ENCODE measurements around the gene FXYD2. TPM values are rescaled to one million over a fixed set of nuclear protein-coding genes. Genes with fewer than 3 reads are reported as not detected.

Gene FXYD2
- total and polyA plus RNA-seq, 2 of the 8 experiments (the other 6 are each of a cell fraction or from before 2014, with no cell fraction given) = 0.89 to 1.1 TPM

DNA sequence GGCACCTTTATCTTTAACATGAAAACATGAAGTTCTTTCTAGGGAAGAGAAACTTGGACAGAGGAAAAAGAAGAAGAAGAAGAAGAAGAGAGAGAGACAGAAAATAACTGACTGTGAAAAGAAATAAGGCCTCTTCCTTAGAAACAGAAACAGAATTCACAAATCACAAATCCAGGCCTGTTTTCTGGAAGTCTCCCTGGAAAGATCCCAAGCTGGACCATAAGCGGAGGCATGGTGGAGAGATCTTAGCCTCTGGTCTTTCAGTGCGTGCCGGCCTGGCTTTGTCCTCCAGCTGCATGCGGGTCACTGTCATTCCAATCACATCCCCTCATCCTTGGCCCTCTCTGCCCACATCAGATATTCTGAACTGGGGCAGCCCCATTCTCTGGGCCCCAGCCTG lies 45.1 kb upstream of the FXYD2 start:
- Histone ChIP-seq H3K27me3 (replicated peaks in 1 of 4; ENCODE audit: control insufficient read depth in 3 of 4, extremely low read depth in 1 of 4, insufficient read depth in 3 of 4, low read length in 3 of 4) (no peaks in the 10 kb centered on the region), H3K9me3 (ENCODE audit: insufficient read depth in 2 of 2, low read depth in 1 of 2, low read length in 1 of 2) (no peaks in the 10 kb centered on the region), H3K14ac (ENCODE audit: insufficient read length) (no peak overlapping the region), H2BK12ac (ENCODE audit: low read depth, low read length) (0 out of 2 replicates have a peak overlapping the region, but pooled peaks have one; percentile 40), H2BK120ac (replicated peaks; ENCODE audit: low read depth, low read length) (no peak overlapping the region), H3K4ac (replicated peaks; ENCODE audit: insufficient read length, low read depth, low read length) (peak overlapping the region; percentile 36), H3K23ac (ENCODE audit: insufficient read length) (no peak overlapping the region), H2BK15ac (ENCODE audit: low read length) (0 out of 2 replicates have a peak overlapping the region, but pooled peaks have one; percentile 73), H2AK5ac (ENCODE audit: low read depth, low read length) (no peak overlapping the region), H3K23me2 (ENCODE audit: low read depth, low read length) (peaks cover 4% of the 10 kb centered on the region; the same call in 1 of the 2 replicates), H2AFZ (ENCODE audit: low read length) (no peak overlapping the region), H3K56ac (replicated peaks; ENCODE audit: insufficient read length, low read depth, low read length) (no peak overlapping the region), H3K4me1 (replicated peaks in 1 of 4; ENCODE audit: control insufficient read depth in 3 of 4, insufficient read depth in 4 of 4, low read length in 3 of 4) (peaks cover 3 to 27% (median 21%) of the 10 kb centered on the region in 4 experiments), H4K91ac (replicated peaks; ENCODE audit: insufficient read length, low read length) (no peak overlapping the region), H3K4me2 (ENCODE audit: insufficient read depth in 1 of 2, low read depth in 2 of 2, low read length in 2 of 2) (0 out of 4 replicates have a peak overlapping the region, but pooled peaks of 1 of the 2 experiments have one; percentile 9), H3K4me3 (ENCODE audit: extremely low read depth in 1 of 4, insufficient read depth in 2 of 4, low read depth in 3 of 4, low read length in 4 of 4) (no peak overlapping the region), H3K36me3 (ENCODE audit: control insufficient read depth in 2 of 4, insufficient read depth in 4 of 4, low read length in 3 of 4) (no peaks in the 10 kb centered on the region), H4K5ac (ENCODE audit: insufficient read length, low read depth, low read length) (no peak overlapping the region), H2BK20ac (ENCODE audit: low read length) (peak overlapping the region; percentile 75; the same call in 1 of the 2 replicates), H3K27ac (ENCODE audit: low read depth, low read length) (no peak overlapping the region), H3K79me1 (ENCODE audit: low read depth, low read length) (peaks cover 11% of the 10 kb centered on the region), H3K9ac (replicated peaks in 1 of 4; ENCODE audit: extremely low read depth in 1 of 4, low read depth in 3 of 4, low read length in 3 of 4) (no peak overlapping the region), H3K79me2 (ENCODE audit: control insufficient read depth in 1 of 2, insufficient read depth in 2 of 2, low read length in 2 of 2) (peaks cover 0 to 48% of the 10 kb centered on the region in 2 experiments; a peak in 2 of 4 replicates), H2BK5ac (ENCODE audit: low read depth, low read length) (0 out of 2 replicates have a peak overlapping the region, but pooled peaks have one; percentile 7), H3K18ac (ENCODE audit: extremely low read depth, low read length) (no peak overlapping the region), H4K20me1 (replicated peaks in 1 of 2; ENCODE audit: control insufficient read depth in 1 of 2, insufficient read depth in 2 of 2, low read length in 2 of 2) (peaks cover 8 to 13% of the 10 kb centered on the region in 2 experiments), H4K8ac (ENCODE audit: extremely low read depth, insufficient read depth, low read length) (no peak overlapping the region)
- FAIRE-seq (no peak), DNase-seq (ENCODE audit: low read depth in 1 of 2, low spot score in 2 of 2) (no peak)
- no peak for TF ChIP-seq RBBP5 (IDR thresholded peaks at IDR 0.05; ENCODE audit: borderline replicate concordance, low read depth, low read length)
- no peak for TF ChIP-seq TCF12 (IDR thresholded peaks at IDR 0.05; ENCODE audit: low read depth, low read length)
- TF ChIP-seq JUN (IDR thresholded peaks at IDR 0.05; ENCODE audit: low read depth, low read length) = no peak
- TF ChIP-seq POLR2AphosphoS5 (IDR thresholded peaks at IDR 0.05; ENCODE audit: low read depth, low read length) = no peak
- no peak for TF ChIP-seq NANOG (IDR thresholded peaks at IDR 0.05; ENCODE audit: insufficient read depth, low read depth, low read length, poor library complexity, severe bottlenecking)
- no peak for TF ChIP-seq PHF8 (conservative IDR thresholded peaks at IDR 0.05; ENCODE audit: low read depth, low read length)
- no peak for TF ChIP-seq TBP (IDR thresholded peaks at IDR 0.05; ENCODE audit: low read depth, low read length)
- TF ChIP-seq TAF7 (optimal IDR thresholded peaks at IDR 0.05; ENCODE audit: borderline replicate concordance, low read depth, low read length) = no peak
- TF ChIP-seq, protein P1, sequence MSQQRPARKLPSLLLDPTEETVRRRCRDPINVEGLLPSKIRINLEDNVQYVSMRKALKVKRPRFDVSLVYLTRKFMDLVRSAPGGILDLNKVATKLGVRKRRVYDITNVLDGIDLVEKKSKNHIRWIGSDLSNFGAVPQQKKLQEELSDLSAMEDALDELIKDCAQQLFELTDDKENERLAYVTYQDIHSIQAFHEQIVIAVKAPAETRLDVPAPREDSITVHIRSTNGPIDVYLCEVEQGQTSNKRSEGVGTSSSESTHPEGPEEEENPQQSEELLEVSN (IDR thresholded peaks at IDR 0.05) = no peak
- TF ChIP-seq EGR1 (IDR thresholded peaks at IDR 0.05; ENCODE audit: borderline replicate concordance, low read depth, low read length) = no peak
- no peak for TF ChIP-seq BRCA1 (IDR thresholded peaks at IDR 0.05; ENCODE audit: low read depth, low read length)
- no peak for TF ChIP-seq TAF1 (IDR thresholded peaks at IDR 0.05; ENCODE audit: low read depth, low read length)
- TF ChIP-seq SP4 (IDR thresholded peaks at IDR 0.05; ENCODE audit: low read length) = no peak
- ChIA-PET CTCF (ENCODE audit: partially characterized antibody) (interaction anchor here (1.1 to 1.6 kb wide), 3 partner anchors 9 to 50 kb away, joined by 3 to 4 read pairs (median 3); no protein-coding TSS in a partner anchor), POLR2A (ENCODE audit: partially characterized antibody) (interaction anchor here (1.3 kb wide), 1 partner anchor 51 kb away, joined by 3 read pairs; no protein-coding TSS in a partner anchor)
- 54% methylated on average over 4 of the region's 4 CpGs; no CpG with 5 or more reads in 1 of the 2 experiments for WGBS, 2 experiments (ENCODE audit: extremely low coverage in 1 of 2, insufficient coverage in 1 of 2, insufficient read length in 1 of 2, insufficient replicate concordance in 2 of 2, low coverage in 1 of 2, low lambda C conversion rate in 2 of 2, missing lambda C conversion rate in 1 of 2)
